ENCODE data around the gene CHID1. TPM values are rescaled to one million over a fixed set of nuclear protein-coding genes. Genes with fewer than 3 reads are reported as not detected.

The CHID1 gene
- total RNA-seq, 4 donors from 2014 or later = 47.9 to 83.4 (median 65.8) TPM

- WGBS, 2 donors = 0% methylated on average over 13 to 25 of the region's 27 CpGs
- no peaks in the 10 kb centered on the region for H3K27me3 ChIP-seq
- peak overlapping the region; percentile 92 to 98 (median 94) for H3K27ac ChIP-seq
- H3K9me3 ChIP-seq = no peaks in the 10 kb centered on the region
- peak overlapping the region; percentile 69 to 95 (median 79) for H3K4me3 ChIP-seq
- peaks cover 0 to 43% (median 7%) of the 10 kb centered on the region in 3 donors for H3K36me3 ChIP-seq
- no peak for DNase-seq (ENCODE audit: low spot score in 2 of 2)
- TF ChIP-seq POLR2A (IDR thresholded peaks at IDR 0.05) = no peak
- TF ChIP-seq CTCF (IDR thresholded peaks at IDR 0.05) = no peak
- no peak for TF ChIP-seq EP300 (IDR thresholded peaks at IDR 0.05)
- H3K4me1 ChIP-seq = peaks cover 0 to 76% (median 47%) of the 10 kb centered on the region in 4 donors
Observed at GRCh38 chr11:841981-842369, 68.6 kb downstream of the CHID1 start.

- peak overlapping the region in 3 of 4 donors; percentile 3 to 93 (median 55) for H3K27ac ChIP-seq
- TF ChIP-seq EP300 (IDR thresholded peaks at IDR 0.05) (no peak), POLR2A (IDR thresholded peaks at IDR 0.05) (no peak), CTCF (IDR thresholded peaks at IDR 0.05) (no peak)
- no peak for DNase-seq (ENCODE audit: low spot score in 2 of 2)
- H3K9me3 ChIP-seq = no peaks in the 10 kb centered on the region
- H3K27me3 ChIP-seq = no peaks in the 10 kb centered on the region
- H3K4me3 ChIP-seq = no peak overlapping the region
- peaks cover 0 to 74% (median 38%) of the 10 kb centered on the region in 4 donors for H3K4me1 ChIP-seq
- H3K36me3 ChIP-seq = peaks cover 0 to 55% (median 7%) of the 10 kb centered on the region in 3 donors
- WGBS, 2 donors = 74 to 77% methylated on average over 15 to 20 of the region's 25 CpGs
Observed at GRCh38 chr11:839875-840617, 70.6 kb downstream of the CHID1 start.

GRCh38 chr11:839280-839623 is 71.4 kb downstream of the CHID1 start:
- Histone ChIP-seq H3K27me3 (no peaks in the 10 kb centered on the region), H3K36me3 (peaks cover 0 to 55% (median 7%) of the 10 kb centered on the region in 3 donors), H3K9me3 (no peaks in the 10 kb centered on the region), H3K27ac (peak overlapping the region in 1 of 4 donors; percentile 48), H3K4me3 (no peak overlapping the region), H3K4me1 (peaks cover 0 to 74% (median 41%) of the 10 kb centered on the region in 4 donors)
- WGBS, 2 donors = 73 to 87% methylated on average over 3 to 4 of the region's 5 CpGs
- TF ChIP-seq CTCF (IDR thresholded peaks at IDR 0.05) (no peak), POLR2A (IDR thresholded peaks at IDR 0.05) (no peak), EP300 (IDR thresholded peaks at IDR 0.05) (no peak)
- no peak for DNase-seq (ENCODE audit: low spot score in 2 of 2)

- H3K27me3 ChIP-seq = no peaks in the 10 kb centered on the region
- H3K4me3 ChIP-seq = no peak overlapping the region
- no peak for TF ChIP-seq EP300 (IDR thresholded peaks at IDR 0.05)
- TF ChIP-seq POLR2A (IDR thresholded peaks at IDR 0.05) = no peak
- TF ChIP-seq CTCF (IDR thresholded peaks at IDR 0.05) = no peak
- WGBS, 2 donors = 47 to 49% methylated on average over 15 to 17 of the region's 17 CpGs
- DNase-seq (ENCODE audit: low spot score in 2 of 2) = no peak
- H3K27ac ChIP-seq = peak overlapping the region in 2 of 4 donors; percentile 43 to 48
- peaks cover 0 to 55% (median 7%) of the 10 kb centered on the region in 3 donors for H3K36me3 ChIP-seq
- no peaks in the 10 kb centered on the region for H3K9me3 ChIP-seq
- peaks cover 0 to 74% (median 44%) of the 10 kb centered on the region in 4 donors for H3K4me1 ChIP-seq
Observed at GRCh38 chr11:838441-839279, 72.0 kb downstream of the CHID1 start.

GRCh38 chr11:837990-838307 is 72.7 kb downstream of the CHID1 start:
- TF ChIP-seq POLR2A (IDR thresholded peaks at IDR 0.05) (no peak), EP300 (IDR thresholded peaks at IDR 0.05) (no peak), CTCF (IDR thresholded peaks at IDR 0.05) (no peak)
- WGBS, 2 donors = 46 to 60% methylated on average over 2 to 3 of the region's 8 CpGs
- Histone ChIP-seq H3K36me3 (peaks cover 0 to 55% (median 7%) of the 10 kb centered on the region in 3 donors), H3K4me1 (peaks cover 0 to 77% (median 44%) of the 10 kb centered on the region in 4 donors), H3K27me3 (no peaks in the 10 kb centered on the region), H3K27ac (peak overlapping the region in 2 of 4 donors; percentile 43 to 48), H3K4me3 (no peak overlapping the region), H3K9me3 (no peaks in the 10 kb centered on the region)
- no peak for DNase-seq (ENCODE audit: low spot score in 2 of 2)

All from tibial nerve (tissue), 4 donors.